Hippocampal formation (tissue), 2 donors: Measurements from ENCODE around the gene SDHD.
"Not testable (repeated sequence)": the region's sequence is repeated elsewhere in the genome, so short reads cannot be mapped to it uniquely, and the experiment has no call there.

Experiments used
- DNase-seq, 2 donors: peaks; one replicate each; lab custom pipeline; 2025; lab: John Stamatoyannopoulos, UW

SDHD gene

GRCh38 chr11:112086422-112087191, at the start of gene SDHD, which contains the start of gene TIMM8B:
SDHD (plus strand) TSS chr11:112086873; CDS start chr11:112086908, 35 bp downstream.
TIMM8B (minus strand) TSS chr11:112086756; CDS start chr11:112086723, 33 bp downstream.
- DNase-seq = peak; percentile 92 to 97

GRCh38 chr11:112037527-112037926, 49.1 kb upstream of the SDHD start:
- DNase-seq = no peak

DNA sequence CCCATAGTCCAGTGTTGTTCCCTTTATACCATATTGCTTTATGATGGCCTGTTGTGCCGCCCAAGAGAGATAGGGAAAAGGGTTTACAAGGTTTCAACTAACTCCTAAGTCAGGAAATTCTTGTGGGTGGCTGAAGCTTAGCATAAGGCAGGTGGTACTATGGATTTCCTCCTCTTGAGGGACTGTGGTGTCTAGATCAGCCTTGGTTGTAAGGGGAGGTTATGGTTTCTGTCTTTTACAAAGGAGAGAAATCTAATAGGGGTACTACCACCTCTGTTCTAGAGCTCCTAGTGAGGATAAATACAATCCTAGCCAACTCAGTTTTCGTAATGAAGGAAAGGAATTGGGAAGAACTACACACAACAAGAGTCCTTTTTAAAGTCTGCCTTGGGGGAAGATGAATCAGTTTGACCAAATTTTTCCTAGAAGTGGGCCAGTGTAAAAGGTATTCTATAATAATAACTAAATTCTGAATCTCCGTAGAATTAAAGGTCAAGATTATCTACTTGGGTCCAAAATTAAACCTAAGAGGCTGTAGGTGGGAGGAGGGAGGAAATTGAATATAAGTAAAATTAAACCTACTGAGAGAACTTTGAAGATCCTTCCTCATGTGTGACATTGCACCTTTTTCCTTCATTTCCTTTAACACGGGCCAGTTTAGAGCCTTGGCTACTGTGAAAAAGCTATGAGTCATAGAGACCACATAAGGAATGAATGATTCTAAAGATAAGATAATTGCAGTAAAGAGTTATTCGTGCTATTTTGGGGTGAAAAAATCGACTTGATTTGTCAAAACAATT, 44.3 kb upstream of the SDHD start:
- no peak for DNase-seq

GRCh38 chr11:112042961-112043304, 43.7 kb upstream of the SDHD start:
- no peak for DNase-seq

GRCh38 chr11:112044961-112045360, 41.7 kb upstream of the SDHD start:
- DNase-seq = peak in 1 of 2 donors; percentile 1

- DNase-seq = not testable (repeated sequence)
Observed at GRCh38 chr11:112046647-112047046, 40.0 kb upstream of the SDHD start.

DNA sequence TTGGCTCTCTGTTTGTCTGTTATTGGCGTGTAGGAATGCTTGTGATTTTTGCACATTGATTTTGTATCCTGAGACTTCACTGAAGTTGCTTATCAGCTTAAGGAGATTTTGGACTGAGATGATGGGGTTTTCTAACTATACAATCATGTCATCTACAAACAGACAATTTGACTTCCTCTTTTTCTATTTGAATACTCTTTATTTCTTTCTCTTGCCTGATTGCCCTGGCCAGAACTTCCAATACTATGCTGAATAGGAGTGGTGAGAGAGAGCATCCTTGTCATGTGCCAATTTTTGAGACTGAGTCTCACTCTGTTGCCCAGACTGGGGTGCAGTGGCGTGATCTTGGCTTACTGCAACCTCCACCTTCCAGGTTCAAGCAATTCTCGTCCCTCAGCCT, 38.4 kb upstream of the SDHD start:
- not testable (repeated sequence) for DNase-seq

- DNase-seq = no peak
Observed at GRCh38 chr11:112049777-112050176, 36.9 kb upstream of the SDHD start.

DNA sequence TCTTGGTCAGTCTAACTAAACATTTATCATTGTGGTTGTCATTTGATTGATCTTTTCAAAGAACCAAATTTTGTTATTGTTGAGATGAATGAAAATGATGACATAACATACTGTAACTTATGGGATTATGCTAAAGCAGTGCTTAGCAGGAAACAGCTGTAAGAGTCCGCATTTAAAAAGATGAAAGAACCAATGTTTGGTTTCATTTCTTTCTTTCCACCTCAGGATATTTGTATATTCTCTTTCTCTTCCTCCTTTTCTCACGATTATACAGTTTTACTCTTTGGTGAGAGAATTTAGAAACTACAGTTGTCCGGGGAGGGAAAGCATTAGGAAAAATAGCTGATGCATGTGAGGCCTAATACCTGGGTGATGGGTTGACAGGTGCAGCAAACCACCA, 36.0 kb upstream of the SDHD start:
- no peak for DNase-seq

DNA sequence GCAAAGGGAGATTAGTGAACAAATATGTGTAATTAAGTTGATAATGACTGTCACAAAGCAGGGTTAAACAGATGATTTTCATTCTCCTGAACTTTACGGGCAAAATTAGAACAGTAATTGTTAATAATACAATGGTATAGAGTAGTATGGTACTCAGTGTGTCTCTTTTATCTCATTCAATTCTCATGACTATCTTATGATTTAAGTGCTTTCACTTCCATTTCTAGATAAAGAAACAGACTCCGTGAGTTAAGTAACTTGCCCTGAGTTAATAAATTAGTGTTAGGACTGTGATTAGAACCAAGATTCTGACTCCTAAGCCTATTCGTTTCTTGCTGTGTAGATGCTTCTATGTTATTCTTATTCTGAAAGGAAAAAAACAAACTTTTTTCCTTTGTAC, 34.9 kb upstream of the SDHD start:
- DNase-seq = no peak

GRCh38 chr11:112057170-112057569, 29.5 kb upstream of the SDHD start:
- DNase-seq = no peak

DNA sequence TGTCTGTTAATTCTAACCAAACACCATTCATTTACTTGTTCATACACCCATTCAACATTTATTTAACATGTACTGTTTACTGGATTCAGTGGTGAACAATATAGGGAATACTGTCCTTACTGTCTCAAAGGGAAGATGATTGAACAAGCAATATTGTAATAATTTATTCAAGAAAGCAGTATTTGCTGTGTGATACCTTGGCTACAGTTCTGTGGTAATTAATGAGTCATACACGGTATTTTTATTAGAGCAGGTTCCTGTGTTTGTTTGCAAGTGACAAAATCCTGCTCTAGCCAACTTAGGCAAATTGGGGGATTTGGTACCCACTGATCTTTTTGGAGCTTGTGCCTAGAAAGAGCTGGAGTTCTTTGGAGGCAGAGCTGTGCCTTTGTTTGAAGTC, 28.6 kb upstream of the SDHD start:
- DNase-seq = no peak

- DNase-seq = no peak
Observed at GRCh38 chr11:112062923-112063322, 23.8 kb upstream of the SDHD start.

GRCh38 chr11:112073941-112074811, 12.5 kb upstream of the SDHD start, which contains the start of the genes NKAPD1 and PIH1D2:
NKAPD1 (plus strand) TSS chr11:112074299; CDS start chr11:112075575, 1,276 bp downstream.
PIH1D2 (minus strand) TSS chr11:112074017; CDS start chr11:112073174, 843 bp downstream.
- DNase-seq = peak; percentile 75 to 78

DNA sequence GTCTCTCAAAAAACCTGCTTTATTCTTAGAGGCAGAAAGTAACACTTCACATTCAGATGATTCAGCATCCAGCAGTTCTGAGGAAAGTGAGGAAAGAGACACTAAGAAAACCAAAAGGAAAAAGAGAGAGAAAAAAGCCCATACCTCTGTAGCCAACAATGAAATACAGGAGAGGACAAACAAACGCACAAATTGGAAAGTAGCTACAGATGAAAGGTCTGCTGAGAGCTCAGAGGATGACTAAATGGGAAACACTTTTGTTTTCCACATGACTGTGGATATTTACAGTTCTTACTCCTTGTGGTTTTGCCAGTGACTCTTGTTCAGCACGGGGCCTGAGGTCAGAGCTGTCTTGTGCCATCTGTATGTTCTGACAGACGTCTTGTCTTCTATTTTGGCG, 3.9 kb upstream of the SDHD start:
- no peak for DNase-seq

GRCh38 chr11:112085822-112086421, 751 bp upstream of the SDHD start:
- DNase-seq = peak in 1 of 2 donors; percentile 36

DNA sequence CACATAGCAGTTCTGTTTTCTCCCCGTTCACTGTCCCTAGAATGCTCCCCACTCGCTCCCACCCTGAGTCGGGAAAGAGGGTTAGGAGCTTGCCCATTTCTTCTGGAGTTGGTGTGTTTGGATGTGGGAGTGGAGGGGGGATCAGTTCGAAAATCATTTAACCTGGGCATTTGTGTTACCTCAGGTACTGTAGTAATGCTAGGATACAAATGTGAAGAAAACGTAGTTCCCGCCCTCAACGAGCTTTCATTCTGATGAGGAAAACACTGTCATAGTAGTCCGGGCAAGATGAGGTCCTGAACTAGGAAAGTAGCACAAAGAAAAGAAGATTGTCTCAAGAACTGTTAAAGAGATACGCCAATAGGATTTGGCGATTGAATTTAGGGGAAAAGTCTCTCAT, 539 bp downstream of the SDHD start:
- no peak for DNase-seq

DNA sequence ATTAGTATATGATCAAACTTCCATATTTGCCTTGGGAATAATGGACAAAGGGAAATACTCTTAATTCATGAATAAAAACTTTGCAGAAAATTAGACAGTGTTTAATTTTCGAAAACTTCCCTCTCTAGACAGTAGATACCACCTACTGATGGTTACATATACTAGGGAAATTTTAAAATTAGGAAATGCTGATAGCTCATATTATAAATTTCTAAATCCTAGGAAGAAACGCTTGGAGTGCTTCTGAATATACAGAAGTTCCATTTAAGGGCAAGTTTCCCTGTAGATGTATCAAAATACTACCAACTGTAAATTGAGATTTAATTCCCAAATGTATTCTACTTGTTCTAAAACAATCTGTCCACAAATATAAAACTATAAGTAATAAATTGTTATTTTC, 8.6 kb downstream of the SDHD start:
- not testable (repeated sequence) for DNase-seq

DNA sequence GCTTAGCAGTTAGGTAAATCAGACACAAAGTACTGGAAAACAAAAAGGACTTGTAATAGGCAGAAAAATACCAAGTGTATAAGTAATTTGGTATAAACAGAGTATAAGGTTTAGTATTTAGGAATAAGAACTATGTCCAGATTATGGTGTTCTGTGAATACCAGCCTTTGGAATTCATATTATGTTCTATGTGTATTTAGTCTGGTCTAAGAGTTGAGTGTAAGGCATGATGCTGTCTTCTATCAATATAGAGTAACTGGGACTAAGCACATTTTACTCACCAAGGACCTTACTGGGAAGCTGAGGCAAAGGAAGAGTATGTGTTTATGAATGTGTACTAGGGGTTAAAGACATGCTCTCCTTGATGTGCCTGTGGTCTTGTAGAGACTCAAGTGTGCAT, 9.5 kb downstream of the SDHD start:
- no peak for DNase-seq

GRCh38 chr11:112097734-112098528, 11.3 kb downstream of the SDHD start:
- no peak for DNase-seq

DNA sequence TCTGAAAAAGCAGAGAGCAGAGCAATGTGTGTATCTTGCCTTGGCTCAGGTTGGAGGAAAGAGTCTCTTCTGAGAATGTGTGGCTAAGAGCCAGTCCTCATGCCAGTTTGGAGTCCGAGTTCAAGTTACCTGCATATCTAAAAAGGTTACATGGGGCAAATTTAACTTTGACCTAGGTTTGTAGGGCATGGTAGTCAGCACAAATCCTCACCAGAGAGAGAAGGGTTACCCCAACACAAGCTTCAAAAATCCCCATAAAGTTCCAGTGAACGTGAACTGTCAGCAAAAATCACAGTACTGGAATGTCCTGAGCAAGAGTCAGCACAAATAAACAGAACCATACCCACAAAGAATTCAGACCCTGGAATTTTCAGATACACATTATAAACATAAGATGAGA, 13.8 kb downstream of the SDHD start:
- DNase-seq = no peak
